HFFc6 (cell line): ENCODE data around the gene ZNF521. TPM values are rescaled to one million over a fixed set of nuclear protein-coding genes. Genes with fewer than 3 reads are reported as not detected.

Experiments
- DNase-seq: peaks from one replicate; pipeline ENCODE4 v3.0.0-alpha.2; 2018
- H3K27ac Mint-ChIP-seq: 2 replicates; pipeline ENCODE4 v1.8.0; 2020; ENCODE audit warnings: mild to moderate bottlenecking, mixed read lengths
- H3K27me3 Mint-ChIP-seq: 2 replicates; pipeline ENCODE4 v1.8.0; 2021; ENCODE audit warnings: mild to moderate bottlenecking, moderate library complexity, mixed read lengths; ENCODE audit not compliant: insufficient read depth
- H3K36me3 Mint-ChIP-seq: 2 replicates; pipeline ENCODE4 v1.8.0; 2021; ENCODE audit warnings: low read depth, mixed read lengths
- H3K4me1 Mint-ChIP-seq: 2 replicates; pipeline ENCODE4 v1.8.0; 2020; ENCODE audit warnings: low read depth, mixed read lengths
- H3K4me3 Mint-ChIP-seq: 2 replicates; pipeline ENCODE4 v1.8.0; 2020; ENCODE audit warnings: mild to moderate bottlenecking, moderate library complexity, mixed read lengths
- H3K9me3 Mint-ChIP-seq: 2 replicates; pipeline ENCODE4 v1.8.0; 2020; ENCODE audit warnings: mild to moderate bottlenecking, mixed read lengths
- CTCF ChIP-seq: fragments of 200-600 bp; sonication (generic); IDR thresholded peaks from 2 replicates; pipeline ENCODE4 v1.5.0; 2021; ENCODE audit warnings: antibody characterized with exemption, mild to moderate bottlenecking
- total RNA-seq, 6 experiments: library from RNA; stranded (reverse); fragmentation: NEBNext Ultra II Directional; extraction: Animal tissue kit (Norgen Biotek cat#: 25700); gene quantifications; 2 replicates in 1 of 6; 3 replicates in 5 of 6; pipeline ENCODE4 v1.2.3, GENCODE V29; 2021

ZNF521 gene
- total RNA-seq, 6 experiments from 2014 or later = 0.27 to 5.3 (median 0.84) TPM

GRCh38 chr18:25140124-25140961, 211.6 kb downstream of the ZNF521 start:
- no peak for DNase-seq
- no peaks in the 10 kb centered on the region for H3K36me3 Mint-ChIP-seq
- H3K4me1 Mint-ChIP-seq = peaks cover 7% of the 10 kb centered on the region; the same call in 1 of the 2 replicates
- no peaks in the 10 kb centered on the region; the same call in 1 of the 2 replicates for H3K9me3 Mint-ChIP-seq
- TF ChIP-seq CTCF = no peak
- peaks cover 5% of the 10 kb centered on the region for H3K27me3 Mint-ChIP-seq
- no peak overlapping the region for H3K4me3 Mint-ChIP-seq
- no peak overlapping the region for H3K27ac Mint-ChIP-seq

GRCh38 chr18:25137197-25137472, 214.8 kb downstream of the ZNF521 start:
- Mint-ChIP-seq H3K4me1 (no peaks in the 10 kb centered on the region), H3K27me3 (peaks cover 5% of the 10 kb centered on the region), H3K4me3 (no peak overlapping the region), H3K36me3 (no peaks in the 10 kb centered on the region), H3K9me3 (no peaks in the 10 kb centered on the region; the same call in 1 of the 2 replicates), H3K27ac (no peak overlapping the region)
- DNase-seq = no peak
- TF ChIP-seq CTCF = no peak

GRCh38 chr18:25136416-25137196, 215.4 kb downstream of the ZNF521 start:
- no peak for TF ChIP-seq CTCF
- Mint-ChIP-seq H3K9me3 (no peaks in the 10 kb centered on the region; the same call in 1 of the 2 replicates), H3K4me3 (no peak overlapping the region), H3K27me3 (peaks cover 5% of the 10 kb centered on the region), H3K27ac (no peak overlapping the region), H3K4me1 (no peaks in the 10 kb centered on the region), H3K36me3 (no peaks in the 10 kb centered on the region)
- DNase-seq = no peak

- Mint-ChIP-seq H3K36me3 (no peaks in the 10 kb centered on the region), H3K4me1 (no peaks in the 10 kb centered on the region), H3K4me3 (no peak overlapping the region), H3K27ac (no peak overlapping the region), H3K9me3 (no peaks in the 10 kb centered on the region; the same call in 1 of the 2 replicates), H3K27me3 (peaks cover 5% of the 10 kb centered on the region)
- no peak for TF ChIP-seq CTCF
- no peak for DNase-seq
Measured at GRCh38 chr18:25134861-25135260, 217.1 kb downstream of the ZNF521 start.

- no peak for TF ChIP-seq CTCF
- H3K4me1 Mint-ChIP-seq = no peaks in the 10 kb centered on the region
- H3K27ac Mint-ChIP-seq = no peak overlapping the region
- H3K27me3 Mint-ChIP-seq = no peaks in the 10 kb centered on the region
- no peak for DNase-seq
- H3K9me3 Mint-ChIP-seq = no peaks in the 10 kb centered on the region; the same call in 1 of the 2 replicates
- no peak overlapping the region for H3K4me3 Mint-ChIP-seq
- H3K36me3 Mint-ChIP-seq = no peaks in the 10 kb centered on the region
Measured at GRCh38 chr18:25133879-25134278, 218.1 kb downstream of the ZNF521 start.
